Chondrocyte (in vitro differentiated cells): ENCODE results near the gene PEX5L. TPM values are rescaled to one million over a fixed set of nuclear protein-coding genes. Genes with fewer than 3 reads are reported as not detected.

Experiments used
- DNase-seq: peaks from one replicate; pipeline ENCODE4 v3.0.0; 2021; ENCODE audit warnings: mixed read lengths, low spot score
- H3K27ac Mint-ChIP-seq: one replicate; pipeline ENCODE4 v1.8.0; 2021; ENCODE audit warnings: mild to moderate bottlenecking, moderate library complexity, mixed read lengths; ENCODE audit not compliant: unreplicated experiment
- H3K27me3 Mint-ChIP-seq: 2 replicates; pipeline ENCODE4 v1.8.0; 2021; ENCODE audit warnings: low read depth, mixed read lengths
- H3K36me3 Mint-ChIP-seq: 2 replicates; pipeline ENCODE4 v1.8.0; 2021; ENCODE audit warnings: low read depth, mixed read lengths
- H3K4me1 Mint-ChIP-seq: 2 replicates; pipeline ENCODE4 v1.8.0; 2021; ENCODE audit warnings: low read depth, mild to moderate bottlenecking, mixed read lengths
- H3K4me3 Mint-ChIP-seq: one replicate; pipeline ENCODE4 v1.8.0; 2021; ENCODE audit warnings: mild to moderate bottlenecking, moderate library complexity, mixed read lengths; ENCODE audit not compliant: unreplicated experiment
- H3K9me3 Mint-ChIP-seq: 2 replicates; pipeline ENCODE4 v1.8.0; 2021; ENCODE audit warnings: low read depth, mixed read lengths
- total RNA-seq: library from RNA; stranded (reverse); gene quantifications from 3 replicates; pipeline ENCODE4 v1.2.1, GENCODE V29; 2021
- TF ChIP-seq, protein P1 (sequence below): fragments of 200-600 bp; sonication (generic); IDR thresholded peaks from 2 replicates; pipeline ENCODE4 v1.5.0; 2021; ENCODE audit warnings: antibody characterized with exemption, mild to moderate bottlenecking, moderate library complexity

The PEX5L gene
- total RNA-seq, 1 donor from 2014 or later, result not detected

DNA sequence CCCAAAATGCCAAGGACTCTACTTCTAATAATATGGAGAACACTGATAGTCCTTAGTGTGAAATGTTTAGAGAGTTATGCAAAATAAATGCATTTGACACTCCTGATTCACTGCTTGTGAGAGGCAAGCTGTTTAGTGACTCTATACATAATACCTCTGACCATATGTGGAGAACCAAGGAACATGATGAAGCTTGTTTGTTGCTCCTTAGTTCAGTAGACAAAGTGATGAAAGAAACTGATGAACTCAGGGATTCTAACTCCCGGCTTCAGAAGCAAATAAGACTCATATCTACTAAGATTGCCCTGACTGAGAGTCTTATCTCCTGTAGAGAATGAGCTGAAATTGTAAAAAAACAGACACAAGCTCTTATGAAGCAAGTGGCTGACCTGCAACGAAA lies 41.3 kb downstream of the PEX5L start:
- H3K4me3 Mint-ChIP-seq, result no peak overlapping the region
- H3K36me3 Mint-ChIP-seq, result no peaks in the 10 kb centered on the region
- TF ChIP-seq, protein P1, sequence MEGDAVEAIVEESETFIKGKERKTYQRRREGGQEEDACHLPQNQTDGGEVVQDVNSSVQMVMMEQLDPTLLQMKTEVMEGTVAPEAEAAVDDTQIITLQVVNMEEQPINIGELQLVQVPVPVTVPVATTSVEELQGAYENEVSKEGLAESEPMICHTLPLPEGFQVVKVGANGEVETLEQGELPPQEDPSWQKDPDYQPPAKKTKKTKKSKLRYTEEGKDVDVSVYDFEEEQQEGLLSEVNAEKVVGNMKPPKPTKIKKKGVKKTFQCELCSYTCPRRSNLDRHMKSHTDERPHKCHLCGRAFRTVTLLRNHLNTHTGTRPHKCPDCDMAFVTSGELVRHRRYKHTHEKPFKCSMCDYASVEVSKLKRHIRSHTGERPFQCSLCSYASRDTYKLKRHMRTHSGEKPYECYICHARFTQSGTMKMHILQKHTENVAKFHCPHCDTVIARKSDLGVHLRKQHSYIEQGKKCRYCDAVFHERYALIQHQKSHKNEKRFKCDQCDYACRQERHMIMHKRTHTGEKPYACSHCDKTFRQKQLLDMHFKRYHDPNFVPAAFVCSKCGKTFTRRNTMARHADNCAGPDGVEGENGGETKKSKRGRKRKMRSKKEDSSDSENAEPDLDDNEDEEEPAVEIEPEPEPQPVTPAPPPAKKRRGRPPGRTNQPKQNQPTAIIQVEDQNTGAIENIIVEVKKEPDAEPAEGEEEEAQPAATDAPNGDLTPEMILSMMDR, result no peak
- no peaks in the 10 kb centered on the region for H3K27me3 Mint-ChIP-seq
- DNase-seq, result no peak
- no peaks in the 10 kb centered on the region for H3K4me1 Mint-ChIP-seq
- H3K9me3 Mint-ChIP-seq, result peaks cover 14% of the 10 kb centered on the region
- no peak overlapping the region for H3K27ac Mint-ChIP-seq

DNA sequence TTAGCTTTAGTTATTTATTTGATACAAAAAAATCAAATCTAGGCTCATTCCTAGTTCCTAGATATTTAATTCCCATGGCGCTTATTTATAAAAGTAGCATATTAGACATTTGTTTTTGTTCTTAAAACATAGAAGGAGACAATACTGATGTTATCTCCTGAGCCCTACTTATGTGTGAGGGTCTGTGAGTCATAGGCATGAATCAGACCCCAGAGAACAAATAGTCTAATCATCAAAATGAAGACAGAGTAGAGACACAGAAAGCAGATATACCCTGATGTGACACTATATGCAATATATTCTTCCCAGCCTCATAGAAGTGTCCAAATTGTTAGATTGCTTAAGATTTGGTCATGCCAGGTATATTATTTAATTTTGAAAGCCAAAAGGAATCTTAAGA lies 44.9 kb downstream of the PEX5L start:
- peaks cover 7% of the 10 kb centered on the region for H3K9me3 Mint-ChIP-seq
- no peaks in the 10 kb centered on the region for H3K27me3 Mint-ChIP-seq
- no peak overlapping the region for H3K4me3 Mint-ChIP-seq
- no peaks in the 10 kb centered on the region for H3K4me1 Mint-ChIP-seq
- no peak for DNase-seq
- no peak overlapping the region for H3K27ac Mint-ChIP-seq
- TF ChIP-seq, protein P1, result no peak
- H3K36me3 Mint-ChIP-seq, result no peaks in the 10 kb centered on the region

DNA sequence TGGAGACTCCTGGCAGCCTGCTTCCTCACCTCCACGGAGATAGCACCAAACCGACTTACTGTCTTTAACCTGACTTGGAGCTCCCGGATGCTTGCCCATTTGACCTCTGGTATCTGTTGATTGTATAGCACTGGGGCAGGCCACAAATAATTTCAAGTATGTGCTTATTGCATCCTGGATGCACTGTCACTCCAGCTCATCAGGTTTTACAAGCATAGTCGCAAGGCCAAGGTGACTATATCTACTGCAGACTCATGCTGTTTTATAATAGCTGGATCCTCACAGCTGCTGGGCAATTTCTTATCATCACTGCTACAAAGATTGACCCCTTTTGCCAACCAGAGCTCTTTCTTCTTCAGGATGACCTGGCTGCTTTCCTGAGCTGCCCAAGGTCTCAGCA lies 45.6 kb downstream of the PEX5L start:
- H3K27ac Mint-ChIP-seq, result no peak overlapping the region

DNA sequence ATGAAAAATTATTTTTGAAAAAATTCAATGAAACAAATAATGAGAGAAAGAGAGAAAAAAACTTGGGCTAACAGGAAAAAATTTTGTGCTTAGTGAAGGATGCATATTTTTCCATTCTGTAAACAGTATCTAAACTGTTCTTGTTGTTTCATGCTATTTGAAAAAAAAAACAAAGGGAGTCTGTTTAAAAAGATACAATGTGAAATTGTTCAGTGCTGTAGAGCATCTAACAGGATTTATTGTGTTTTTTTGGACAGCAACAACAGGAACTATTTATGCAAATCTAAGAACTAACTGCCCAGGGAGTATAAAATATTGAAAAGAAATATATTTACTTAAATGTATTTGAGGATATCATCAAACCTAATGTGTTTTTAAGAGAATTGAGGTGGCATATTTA lies 55.1 kb downstream of the PEX5L start:
- H3K27me3 Mint-ChIP-seq, result peaks cover 6% of the 10 kb centered on the region
- no peak overlapping the region for H3K4me3 Mint-ChIP-seq
- DNase-seq, result no peak
- no peaks in the 10 kb centered on the region for H3K4me1 Mint-ChIP-seq
- TF ChIP-seq, protein P1, result no peak
- no peaks in the 10 kb centered on the region for H3K9me3 Mint-ChIP-seq
- H3K36me3 Mint-ChIP-seq, result no peaks in the 10 kb centered on the region
- H3K27ac Mint-ChIP-seq, result no peak overlapping the region

More for the DNA sequence above, 45.6 kb downstream of the PEX5L start:
- H3K4me3 Mint-ChIP-seq, result no peak overlapping the region
- H3K27me3 Mint-ChIP-seq, result no peaks in the 10 kb centered on the region
- H3K4me1 Mint-ChIP-seq, result no peaks in the 10 kb centered on the region
- TF ChIP-seq, protein P1, result no peak
- no peak for DNase-seq
- H3K9me3 Mint-ChIP-seq, result peaks cover 2% of the 10 kb centered on the region
- H3K36me3 Mint-ChIP-seq, result no peaks in the 10 kb centered on the region

DNA sequence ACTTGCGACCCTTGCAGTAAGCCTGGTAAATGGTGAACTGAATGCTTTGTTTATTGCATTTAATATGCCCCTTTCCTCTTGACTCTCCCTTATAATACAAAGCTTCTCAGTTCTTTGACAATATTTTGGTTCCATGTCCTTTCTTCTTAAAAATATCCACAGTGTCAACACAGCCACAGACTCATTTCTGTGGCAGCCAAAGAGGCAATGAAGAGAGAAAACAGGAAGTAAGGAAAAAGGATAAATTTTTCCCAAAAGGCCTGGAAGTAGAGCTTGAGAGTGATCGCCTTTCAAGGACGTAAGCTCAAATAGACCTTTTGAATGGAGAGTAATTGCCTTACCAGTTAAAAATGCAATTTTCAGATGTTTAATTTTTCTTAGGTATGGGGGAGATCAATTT lies 59.4 kb downstream of the PEX5L start:
- Mint-ChIP-seq H3K9me3 (no peaks in the 10 kb centered on the region), H3K27me3 (peaks cover 13% of the 10 kb centered on the region)
- TF ChIP-seq, protein P1, result no peak

More for the DNA sequence above, 59.4 kb downstream of the PEX5L start:
- Mint-ChIP-seq H3K4me1 (no peaks in the 10 kb centered on the region), H3K36me3 (no peaks in the 10 kb centered on the region), H3K27ac (no peak overlapping the region), H3K4me3 (no peak overlapping the region)
- DNase-seq, result no peak
